Peyer's patch (tissue), 4 donors: ENCODE measurements around the gene NRXN3.

Source experiments
- POLR2A ChIP-seq, 2 donors: fragments of 450-650 bp; IDR thresholded peaks; one replicate each; pipeline ENCODE4 v1.5.1; 2017; ENCODE audit warnings: antibody characterized with exemption in 2 of 2, mild to moderate bottlenecking in 2 of 2, moderate library complexity in 2 of 2
- TF ChIP-seq, protein P1 (sequence below), 6 experiments: fragments of 450-650 bp in 4 of 6; fragments of 200-600 bp in 2 of 6; sonication (generic) in 1 of 6; IDR thresholded peaks; one replicate each; pipeline ENCODE4 v1.5.1; 2017 to 2019; ENCODE audit warnings: antibody characterized with exemption in 6 of 6, mild to moderate bottlenecking in 3 of 6, moderate library complexity in 1 of 6

DNA sequence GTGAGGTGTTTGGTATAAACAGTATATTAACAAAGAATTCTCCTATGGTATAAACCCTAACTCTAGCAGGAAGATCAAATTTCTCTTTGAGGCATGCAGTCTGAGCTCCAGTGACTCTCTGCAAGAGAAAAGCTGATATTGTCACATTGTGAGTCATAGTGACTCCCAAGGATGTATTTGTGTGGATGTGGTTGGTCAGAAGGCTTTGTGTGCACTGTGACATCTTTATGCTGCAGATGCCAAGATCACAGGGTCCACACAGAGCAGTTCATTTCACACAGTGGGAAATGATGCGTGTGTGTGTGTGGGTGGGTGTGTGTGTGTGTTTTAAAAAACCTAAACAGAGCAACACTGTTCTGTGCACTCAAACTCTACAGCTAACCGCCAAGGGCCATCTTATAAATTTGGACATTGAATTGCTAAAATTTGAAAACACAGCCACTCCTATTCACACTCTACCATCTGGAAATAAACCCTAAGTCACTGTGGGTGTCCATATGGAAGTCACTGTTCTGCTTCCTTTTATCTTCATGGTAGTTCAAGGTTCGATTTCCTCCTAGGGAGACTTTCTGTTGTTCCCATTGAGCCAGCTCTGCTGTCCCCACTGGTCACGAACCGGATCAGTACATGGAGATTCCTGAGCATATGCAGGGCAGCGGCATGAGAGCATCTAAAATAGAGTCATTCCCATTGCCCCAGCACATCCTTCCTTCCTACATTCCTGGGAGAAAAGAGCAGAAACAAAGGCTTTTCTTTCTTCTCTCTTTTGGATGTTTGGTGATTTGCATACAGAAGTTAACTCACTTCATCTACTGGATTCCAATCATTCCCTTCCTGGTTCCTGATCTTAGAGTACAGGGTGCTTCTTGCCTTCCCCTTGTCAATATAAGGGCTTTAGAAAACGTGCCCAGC, 1313.6 kb downstream of the NRXN3 start:
- TF ChIP-seq, protein P1, sequence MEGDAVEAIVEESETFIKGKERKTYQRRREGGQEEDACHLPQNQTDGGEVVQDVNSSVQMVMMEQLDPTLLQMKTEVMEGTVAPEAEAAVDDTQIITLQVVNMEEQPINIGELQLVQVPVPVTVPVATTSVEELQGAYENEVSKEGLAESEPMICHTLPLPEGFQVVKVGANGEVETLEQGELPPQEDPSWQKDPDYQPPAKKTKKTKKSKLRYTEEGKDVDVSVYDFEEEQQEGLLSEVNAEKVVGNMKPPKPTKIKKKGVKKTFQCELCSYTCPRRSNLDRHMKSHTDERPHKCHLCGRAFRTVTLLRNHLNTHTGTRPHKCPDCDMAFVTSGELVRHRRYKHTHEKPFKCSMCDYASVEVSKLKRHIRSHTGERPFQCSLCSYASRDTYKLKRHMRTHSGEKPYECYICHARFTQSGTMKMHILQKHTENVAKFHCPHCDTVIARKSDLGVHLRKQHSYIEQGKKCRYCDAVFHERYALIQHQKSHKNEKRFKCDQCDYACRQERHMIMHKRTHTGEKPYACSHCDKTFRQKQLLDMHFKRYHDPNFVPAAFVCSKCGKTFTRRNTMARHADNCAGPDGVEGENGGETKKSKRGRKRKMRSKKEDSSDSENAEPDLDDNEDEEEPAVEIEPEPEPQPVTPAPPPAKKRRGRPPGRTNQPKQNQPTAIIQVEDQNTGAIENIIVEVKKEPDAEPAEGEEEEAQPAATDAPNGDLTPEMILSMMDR (IDR thresholded peaks at IDR 0.05) = no peak
- TF ChIP-seq POLR2A (IDR thresholded peaks at IDR 0.05) = no peak
